PFSK-1 (cell line): ENCODE data around the gene PTTG1IP.

Experiments used
- FOXP2 ChIP-seq: optimal IDR thresholded peaks from 2 replicates; pipeline ENCODE3; 2011; ENCODE audit warnings: borderline replicate concordance, control low read depth, inconsistent platforms; ENCODE audit not compliant: insufficient read depth; ENCODE audit errors: extremely low read length, extremely low read depth
- POLR2AphosphoS5 ChIP-seq: IDR thresholded peaks from 2 replicates; pipeline ENCODE4 v1.6.1; 2012; ENCODE audit warnings: low read depth, mild to moderate bottlenecking, control low read depth, low read length, moderate library complexity
- REST ChIP-seq, 2 experiments: IDR thresholded peaks; 2 replicates each; pipeline versions ENCODE4 v1.6.1 to v1.8.0; 2011 to 2012; ENCODE audit warnings: low read depth in 2 of 2, low read length in 2 of 2, control low read depth in 1 of 2, inconsistent platforms in 1 of 2, mild to moderate bottlenecking in 1 of 2, moderate library complexity in 1 of 2; ENCODE audit not compliant: insufficient read depth in 1 of 2
- SIN3A ChIP-seq: IDR thresholded peaks from 2 replicates; pipeline ENCODE4 v1.6.1; 2012; ENCODE audit warnings: mild to moderate bottlenecking, low read length, moderate library complexity, borderline replicate concordance; ENCODE audit not compliant: insufficient read depth
- TAF1 ChIP-seq: IDR thresholded peaks from 2 replicates; pipeline ENCODE4 v1.6.1; 2012; ENCODE audit warnings: low read length, control low read depth, borderline replicate concordance; ENCODE audit not compliant: insufficient read depth

- no peak for TF ChIP-seq REST (IDR thresholded peaks at IDR 0.05; ENCODE audit: insufficient read depth in 1 of 2, low read depth in 2 of 2, low read length in 2 of 2)
- no peak for TF ChIP-seq TAF1
- TF ChIP-seq SIN3A = no peak
- TF ChIP-seq POLR2AphosphoS5 = no peak
- TF ChIP-seq FOXP2 = no peak
Measured at GRCh38 chr21:44829507-44830092, 43.9 kb downstream of the PTTG1IP start.
